Transverse colon (tissue), 4 donors: ENCODE results near the gene KRT32.
"Not testable (repeated sequence)": the region's sequence is repeated elsewhere in the genome, so short reads cannot be mapped to it uniquely, and the experiment has no call there.

Source experiments
- CTCF ChIP-seq, 5 experiments: fragments of 200-600 bp in 3 of 5; fragments of 450-650 bp in 2 of 5; sonication (generic) in 3 of 5; IDR thresholded peaks; 1 replicate in 2 of 5; 2 replicates in 3 of 5; pipeline ENCODE4 v1.5.1; 2016 to 2017; ENCODE audit warnings: antibody characterized with exemption in 5 of 5, inconsistent platforms in 3 of 5, mild to moderate bottlenecking in 2 of 5, moderate library complexity in 1 of 5
- EP300 ChIP-seq: sonication (generic); formaldehyde crosslinking; IDR thresholded peaks from one replicate; pipeline ENCODE4 v1.6.1; 2017; ENCODE audit warnings: antibody characterized with exemption, low read depth
- POLR2A ChIP-seq: fragments of 450-650 bp; IDR thresholded peaks from one replicate; pipeline ENCODE4 v1.6.1; 2016; ENCODE audit warnings: antibody characterized with exemption, mild to moderate bottlenecking, moderate library complexity
- POLR2AphosphoS5 ChIP-seq, 3 donors: sonication (generic); formaldehyde crosslinking; IDR thresholded peaks; one replicate each; pipeline ENCODE4 v1.6.1; 2016; ENCODE audit warnings: antibody characterized with exemption in 3 of 3

- TF ChIP-seq CTCF (IDR thresholded peaks at IDR 0.05); POLR2A; POLR2AphosphoS5 (IDR thresholded peaks at IDR 0.05); EP300: not testable (repeated sequence)
Observed at GRCh38 chr17:41422586-41422985, 44.6 kb downstream of the KRT32 start.
